ENCODE results near the gene GOLIM4.

The GOLIM4 gene

GRCh38 chr3:167967257-167968036 is 128.3 kb downstream of the GOLIM4 start:
- TF ChIP-seq, protein P1, sequence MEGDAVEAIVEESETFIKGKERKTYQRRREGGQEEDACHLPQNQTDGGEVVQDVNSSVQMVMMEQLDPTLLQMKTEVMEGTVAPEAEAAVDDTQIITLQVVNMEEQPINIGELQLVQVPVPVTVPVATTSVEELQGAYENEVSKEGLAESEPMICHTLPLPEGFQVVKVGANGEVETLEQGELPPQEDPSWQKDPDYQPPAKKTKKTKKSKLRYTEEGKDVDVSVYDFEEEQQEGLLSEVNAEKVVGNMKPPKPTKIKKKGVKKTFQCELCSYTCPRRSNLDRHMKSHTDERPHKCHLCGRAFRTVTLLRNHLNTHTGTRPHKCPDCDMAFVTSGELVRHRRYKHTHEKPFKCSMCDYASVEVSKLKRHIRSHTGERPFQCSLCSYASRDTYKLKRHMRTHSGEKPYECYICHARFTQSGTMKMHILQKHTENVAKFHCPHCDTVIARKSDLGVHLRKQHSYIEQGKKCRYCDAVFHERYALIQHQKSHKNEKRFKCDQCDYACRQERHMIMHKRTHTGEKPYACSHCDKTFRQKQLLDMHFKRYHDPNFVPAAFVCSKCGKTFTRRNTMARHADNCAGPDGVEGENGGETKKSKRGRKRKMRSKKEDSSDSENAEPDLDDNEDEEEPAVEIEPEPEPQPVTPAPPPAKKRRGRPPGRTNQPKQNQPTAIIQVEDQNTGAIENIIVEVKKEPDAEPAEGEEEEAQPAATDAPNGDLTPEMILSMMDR (IDR thresholded peaks at IDR 0.05; ENCODE audit: insufficient read depth, low read length, poor library complexity, severe bottlenecking): no peak
- no peaks in the 10 kb centered on the region for H3K36me3 ChIP-seq (ENCODE audit: control insufficient read depth, insufficient read depth, low read length)
- H3K4me3 ChIP-seq (replicated peaks; ENCODE audit: low read depth, low read length): no peak overlapping the region
- DNase-seq (ENCODE audit: extremely low read depth, insufficient read length): no peak
- no peaks in the 10 kb centered on the region for H3K27me3 ChIP-seq (replicated peaks; ENCODE audit: control insufficient read depth, insufficient read depth, low read length)

Data from GM06990 (cell line).